AG20443 (cell line): ENCODE results near the gene BAIAP2.
"Not testable (repeated sequence)": the region's sequence is repeated elsewhere in the genome, so short reads cannot be mapped to it uniquely, and the experiment has no call there.

ENCODE experiments used
- DNase-seq: peaks from one replicate; pipeline ENCODE4 v3.0.0; 2012; ENCODE audit warnings: low spot score, mixed read lengths

BAIAP2 gene

DNA sequence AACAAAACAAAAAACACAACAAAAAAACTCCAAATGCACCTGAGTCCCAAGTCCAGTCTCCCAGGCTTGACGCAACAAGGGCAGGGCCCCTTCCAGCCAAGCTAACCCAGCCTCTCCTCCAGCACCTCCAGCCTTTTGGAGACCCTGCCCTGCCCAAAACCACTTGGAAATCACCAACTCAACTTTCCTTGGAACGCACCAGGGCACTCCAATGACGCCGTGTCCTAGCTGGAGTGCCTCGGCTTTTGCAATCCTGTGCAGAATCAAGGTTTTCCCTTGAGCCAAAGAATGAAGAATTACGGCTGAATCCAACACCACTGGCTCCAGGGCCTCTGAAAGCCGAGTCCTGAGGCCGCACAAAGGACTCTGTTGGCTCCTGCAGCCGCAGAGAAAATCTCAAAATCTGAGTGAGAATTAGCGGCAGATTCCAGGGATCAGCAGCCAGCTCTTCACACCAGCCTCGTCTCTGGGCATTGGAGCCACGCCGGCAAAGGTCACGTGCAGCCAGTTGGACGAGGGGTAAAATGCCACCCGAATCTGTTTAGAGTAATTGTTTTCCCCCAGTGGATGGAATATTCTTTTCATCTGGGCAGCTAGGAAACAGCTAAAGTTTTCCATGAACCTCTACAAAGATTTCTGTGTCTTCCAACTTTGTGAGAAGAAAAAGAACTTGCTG is 9.7 kb upstream of the BAIAP2 start:
- DNase-seq = no peak

DNA sequence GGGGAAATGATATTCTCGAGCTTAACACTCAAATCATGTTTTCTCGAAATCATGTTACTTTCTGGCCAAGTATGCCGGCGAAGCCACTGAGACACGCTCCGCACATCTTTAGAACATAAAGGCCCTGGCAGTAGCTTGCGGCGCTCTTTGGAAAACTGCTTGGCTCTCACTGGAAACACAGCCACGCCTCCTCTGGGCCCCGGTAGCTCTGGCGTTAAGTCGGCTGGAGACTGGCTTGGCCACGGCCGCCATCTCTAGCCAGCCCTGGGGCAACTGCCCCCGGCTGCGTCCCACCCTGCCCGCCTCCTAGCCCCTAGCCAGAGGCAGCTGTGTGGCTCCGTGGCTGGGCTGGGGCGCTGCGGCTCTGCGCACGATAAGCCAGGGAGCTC is 9.2 kb upstream of the BAIAP2 start:
- DNase-seq = peak; percentile 41

DNA sequence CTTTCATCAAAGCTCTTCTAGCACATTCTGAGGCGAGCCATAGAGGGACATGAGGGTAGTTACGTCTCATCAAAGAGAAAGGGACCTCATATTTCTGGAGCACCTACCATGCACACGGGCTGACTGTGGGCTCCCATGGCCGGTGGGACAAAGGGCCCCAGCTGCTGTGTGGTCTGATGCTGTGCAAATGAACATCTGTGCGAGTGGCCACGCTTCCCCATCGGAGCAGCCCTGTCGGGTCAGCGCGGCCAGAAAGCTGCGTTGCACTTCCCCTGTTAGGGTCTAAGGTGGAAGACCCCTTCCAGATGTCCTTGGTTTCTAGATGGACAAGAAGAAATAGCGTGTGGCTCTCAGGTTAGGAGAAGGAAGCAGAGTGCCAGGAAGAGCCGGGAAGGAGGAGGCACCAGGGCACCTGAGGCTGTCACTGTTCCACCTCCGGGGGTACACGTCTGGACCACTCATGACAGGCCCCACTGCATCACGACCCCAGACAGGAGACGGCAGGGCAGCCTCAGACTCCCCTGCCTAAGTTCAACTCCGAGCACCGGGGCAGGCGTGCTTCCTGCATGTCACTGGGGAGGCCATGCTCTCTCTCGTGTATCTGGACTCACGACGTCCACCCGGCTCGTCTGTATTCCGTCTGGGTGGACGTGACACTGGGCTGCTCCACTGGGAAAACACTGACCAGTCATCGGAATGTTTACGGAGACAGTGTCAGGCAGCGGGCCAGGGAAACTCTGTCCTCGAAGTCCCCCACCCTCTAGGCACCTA is 8.5 kb upstream of the BAIAP2 start:
- no peak for DNase-seq

DNA sequence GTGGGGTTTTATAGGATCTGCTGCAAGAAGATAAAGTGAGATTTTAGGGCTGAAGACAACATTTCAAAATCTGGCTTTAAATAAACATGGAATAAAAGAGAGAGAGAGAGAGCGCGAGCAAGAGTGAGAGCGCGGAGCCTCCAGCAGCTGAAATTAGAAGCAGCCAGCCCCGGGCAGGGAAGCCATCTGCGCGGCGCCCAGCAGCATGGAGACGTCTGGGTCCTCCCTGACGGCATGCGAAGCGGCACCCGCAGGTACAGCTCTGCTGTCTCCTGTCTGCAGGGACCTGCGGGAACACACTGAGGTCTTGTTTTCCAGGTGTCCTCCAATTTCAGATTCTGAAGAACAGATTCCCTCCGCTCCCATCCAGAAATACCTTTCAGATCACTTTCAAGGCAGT is 7.9 kb upstream of the BAIAP2 start:
- peak; percentile 37 for DNase-seq

DNA sequence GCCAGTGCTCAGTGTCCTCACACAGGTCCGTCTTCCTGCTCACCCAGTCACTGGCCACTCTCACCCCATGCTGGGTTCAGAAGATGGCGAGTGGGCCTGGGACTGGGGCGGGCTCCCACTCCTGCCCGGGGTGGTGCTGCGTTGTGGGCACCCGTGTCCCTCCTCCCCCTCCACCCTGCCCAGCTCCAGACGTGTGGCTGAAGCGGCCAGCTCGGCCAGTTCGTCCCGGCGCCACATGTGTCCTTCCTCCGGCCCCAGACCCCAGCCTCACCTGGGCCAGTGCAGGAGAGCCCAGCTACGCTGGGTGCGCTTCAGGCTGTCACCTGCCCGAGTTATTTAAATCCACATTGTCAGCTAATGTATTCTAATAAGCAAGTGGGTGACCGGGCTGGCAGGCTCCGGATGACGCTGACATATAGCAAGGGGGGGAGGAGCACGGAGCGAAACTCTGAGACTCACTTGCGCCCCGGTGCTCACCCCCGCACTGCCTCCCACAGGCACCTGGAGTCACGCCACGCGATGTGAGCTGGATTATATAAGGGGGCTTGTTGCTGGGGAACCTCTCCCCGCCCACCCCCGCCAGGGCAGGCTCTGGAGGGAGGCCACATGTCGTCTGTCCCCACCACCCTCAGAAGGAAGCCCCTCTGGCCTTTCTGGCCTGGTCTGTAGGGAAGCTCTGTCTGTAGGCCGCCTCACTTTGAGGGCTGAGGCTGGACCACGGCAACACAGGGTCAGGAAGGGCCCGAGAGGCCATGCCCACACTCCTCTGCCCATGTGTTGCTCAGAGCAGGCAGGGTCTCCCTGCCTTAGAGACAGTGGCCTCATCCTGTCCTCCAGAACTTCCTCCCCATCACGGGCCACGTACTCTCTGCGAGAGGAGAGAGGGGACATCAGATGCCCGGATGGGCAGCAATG is 7.1 kb upstream of the BAIAP2 start:
- DNase-seq = no peak

DNA sequence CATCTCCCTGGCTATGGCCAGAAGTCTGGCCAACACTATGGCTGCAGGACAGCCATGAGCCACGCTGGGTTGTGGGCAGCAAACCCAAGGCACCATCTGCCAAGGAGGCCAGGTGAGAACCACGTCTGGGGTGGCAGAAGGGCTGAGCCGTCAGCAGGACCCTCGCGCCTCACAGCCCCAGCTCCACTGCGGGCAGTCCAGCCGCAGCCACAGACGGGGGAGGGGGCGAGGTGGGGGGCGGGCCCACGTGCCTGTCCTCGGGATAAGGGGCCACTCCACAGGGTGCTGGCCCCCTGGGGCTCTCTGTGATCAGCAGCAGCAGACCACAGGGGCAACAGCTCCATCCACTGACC is 6.5 kb upstream of the BAIAP2 start:
- DNase-seq = no peak

DNA sequence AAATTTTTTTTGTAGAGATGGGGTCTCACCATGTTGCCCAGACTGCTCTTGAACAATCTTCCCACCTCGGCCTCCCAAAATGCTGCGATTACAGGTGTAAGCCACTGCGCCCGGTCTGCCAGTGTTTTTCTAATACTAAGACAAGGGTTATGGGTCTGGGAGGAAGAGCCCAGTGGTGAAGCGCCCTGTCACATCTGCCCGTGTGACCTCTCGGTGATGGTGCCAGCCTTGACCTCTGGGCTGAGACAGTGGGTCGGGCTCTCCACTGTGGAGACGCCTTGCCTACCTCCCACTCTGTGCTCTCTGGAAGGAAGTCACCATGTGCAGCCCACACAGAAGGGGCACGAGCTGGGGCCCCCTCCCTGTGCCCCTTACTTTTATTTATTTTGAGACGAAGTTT is 5.1 kb upstream of the BAIAP2 start:
- no peak for DNase-seq

DNA sequence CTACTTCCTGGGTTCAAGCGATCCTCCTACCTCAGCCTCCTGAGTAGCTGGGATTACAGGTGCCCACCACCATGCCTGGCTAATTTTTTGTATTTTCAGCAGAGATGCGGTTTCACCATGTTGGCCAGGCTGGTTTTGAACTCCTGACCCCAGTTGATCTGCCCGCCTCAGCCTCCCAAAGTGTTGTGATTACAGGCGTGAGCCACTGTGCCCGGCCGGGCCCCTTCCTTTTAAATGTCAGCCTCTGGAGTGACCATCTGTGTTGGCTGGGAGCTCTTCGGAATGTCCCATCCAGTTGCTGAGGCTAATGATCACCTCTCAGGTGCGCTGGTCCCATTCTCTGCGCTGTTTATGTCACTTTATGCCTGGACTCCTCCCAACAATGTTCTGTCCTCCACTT is 4.6 kb upstream of the BAIAP2 start:
- DNase-seq = not testable (repeated sequence)

DNA sequence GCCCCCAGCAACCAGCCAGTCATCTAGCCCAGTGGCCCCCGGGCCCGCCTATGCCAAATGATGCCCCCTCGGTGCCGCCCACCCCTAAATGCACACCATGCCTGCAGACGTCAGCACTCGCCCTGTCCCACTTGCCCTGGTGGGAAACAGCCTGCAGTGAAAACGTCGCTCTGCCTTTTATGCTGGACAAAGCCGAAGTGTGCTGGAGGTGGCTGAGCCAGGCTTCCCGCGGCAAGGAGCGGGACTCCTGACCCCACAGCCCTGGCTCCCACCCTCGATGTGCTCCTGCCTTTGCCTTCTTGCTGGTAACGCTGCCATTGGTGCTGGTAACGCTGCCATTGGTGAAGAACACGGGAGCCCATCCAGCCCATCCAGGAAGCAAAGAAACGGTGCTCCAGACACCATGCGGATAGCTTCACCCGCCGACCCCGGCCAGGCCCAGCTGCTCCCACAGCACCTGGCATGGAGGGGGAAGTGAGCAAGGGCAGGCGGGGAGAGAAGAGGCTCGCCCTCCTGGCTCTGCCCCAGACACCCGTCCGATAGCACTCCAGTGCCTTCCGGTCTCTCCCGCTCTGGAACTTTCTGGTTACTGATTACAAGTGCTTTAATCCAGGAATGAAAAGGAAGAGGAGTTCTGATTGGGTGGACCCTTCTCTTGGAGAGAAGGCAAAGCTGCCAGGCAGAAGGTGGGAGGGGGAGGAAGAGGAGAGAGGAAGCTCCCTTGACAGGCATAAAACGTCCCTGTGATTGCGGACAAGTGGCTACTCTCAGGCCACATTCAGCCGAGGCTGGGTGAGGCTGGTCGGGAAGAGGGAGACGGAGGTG is 4.0 kb upstream of the BAIAP2 start:
- DNase-seq = no peak

DNA sequence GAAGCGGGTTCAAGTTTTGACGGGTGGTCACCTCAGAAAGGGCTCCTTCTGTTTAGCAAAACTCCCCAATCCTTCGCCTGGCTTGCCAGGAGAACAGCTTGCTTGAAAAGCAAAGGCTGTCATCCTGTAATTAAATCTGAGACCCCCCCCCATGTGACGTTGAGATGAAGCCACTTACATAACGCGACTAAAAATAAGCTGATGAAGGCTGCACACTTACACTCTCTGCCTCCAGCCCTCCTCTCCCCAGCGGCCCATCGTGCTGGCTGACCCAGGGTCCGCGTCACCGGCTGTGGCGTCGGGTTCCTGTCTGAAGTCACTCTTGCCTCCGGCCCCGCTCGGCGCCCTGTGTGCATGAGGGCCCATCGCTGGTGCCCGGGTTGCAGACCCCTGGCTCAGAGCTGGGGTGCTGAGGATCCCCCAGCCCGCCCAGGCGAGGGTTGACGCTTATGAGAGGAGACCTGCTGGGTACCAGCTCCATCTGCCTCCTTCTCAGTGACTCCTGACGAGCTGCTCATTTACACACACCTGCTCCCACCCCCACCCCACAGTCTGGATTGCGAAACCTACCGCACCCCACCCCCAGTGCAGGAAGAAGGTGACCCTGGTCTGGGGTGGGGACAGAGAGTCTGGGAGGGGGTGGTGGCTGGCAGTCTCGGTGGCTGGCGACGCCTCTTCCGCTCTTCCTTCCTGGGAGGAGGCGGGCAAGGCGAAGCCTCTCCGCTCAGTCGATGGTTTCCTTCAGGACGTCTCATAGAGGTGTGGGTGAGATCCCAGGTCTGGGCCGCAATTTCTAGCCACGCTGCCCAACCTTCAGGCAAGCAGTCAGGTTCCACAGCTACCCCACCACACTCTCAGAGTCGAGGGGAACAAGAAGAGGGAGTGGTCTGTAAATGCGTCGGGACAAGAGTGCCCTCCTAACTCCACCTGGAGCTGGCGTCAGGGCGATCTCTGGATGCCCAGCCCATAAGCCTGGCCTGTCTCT is 3.1 kb upstream of the BAIAP2 start:
- DNase-seq = no peak

DNA sequence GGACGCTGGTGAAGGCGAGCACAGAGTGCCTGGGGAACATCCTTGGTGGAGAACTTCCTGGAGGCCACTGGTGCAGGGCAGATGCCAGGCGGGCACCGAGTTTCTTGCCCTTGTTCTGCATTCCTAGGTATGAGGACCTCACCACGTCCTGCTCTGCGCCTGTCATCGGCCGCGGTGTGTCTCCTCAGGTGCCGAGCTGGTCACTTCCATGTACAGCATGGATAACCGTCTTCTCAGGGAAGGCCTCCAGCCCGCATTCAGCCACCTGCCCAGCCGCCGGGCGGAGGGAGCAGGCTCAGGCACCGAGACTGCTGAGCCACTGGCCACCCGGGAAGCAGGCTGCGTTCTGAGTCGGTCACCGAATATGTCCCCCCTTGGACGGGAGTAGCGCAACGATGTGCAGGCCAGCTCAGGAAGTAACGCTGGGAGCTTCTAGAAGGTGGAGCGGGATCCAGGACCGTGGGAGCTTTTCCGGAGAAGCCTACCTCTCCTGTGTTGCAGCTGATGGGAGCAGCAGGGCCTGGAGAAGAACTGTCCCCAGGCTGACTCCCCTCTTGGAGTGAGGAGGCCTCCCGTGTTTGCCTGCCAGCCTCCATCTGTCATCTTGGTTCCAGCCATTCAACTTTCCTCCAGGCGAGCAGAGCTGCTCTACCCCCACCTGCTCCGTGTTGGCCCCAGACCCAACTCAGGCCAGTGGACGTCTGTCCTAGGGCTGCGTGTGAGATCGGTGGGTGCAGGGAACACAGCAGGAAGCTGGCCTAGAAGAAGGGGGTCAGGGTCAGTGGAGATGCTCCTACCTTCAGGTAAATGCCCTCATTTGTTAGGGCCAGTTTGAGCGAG is 2.1 kb upstream of the BAIAP2 start:
- DNase-seq = no peak

DNA sequence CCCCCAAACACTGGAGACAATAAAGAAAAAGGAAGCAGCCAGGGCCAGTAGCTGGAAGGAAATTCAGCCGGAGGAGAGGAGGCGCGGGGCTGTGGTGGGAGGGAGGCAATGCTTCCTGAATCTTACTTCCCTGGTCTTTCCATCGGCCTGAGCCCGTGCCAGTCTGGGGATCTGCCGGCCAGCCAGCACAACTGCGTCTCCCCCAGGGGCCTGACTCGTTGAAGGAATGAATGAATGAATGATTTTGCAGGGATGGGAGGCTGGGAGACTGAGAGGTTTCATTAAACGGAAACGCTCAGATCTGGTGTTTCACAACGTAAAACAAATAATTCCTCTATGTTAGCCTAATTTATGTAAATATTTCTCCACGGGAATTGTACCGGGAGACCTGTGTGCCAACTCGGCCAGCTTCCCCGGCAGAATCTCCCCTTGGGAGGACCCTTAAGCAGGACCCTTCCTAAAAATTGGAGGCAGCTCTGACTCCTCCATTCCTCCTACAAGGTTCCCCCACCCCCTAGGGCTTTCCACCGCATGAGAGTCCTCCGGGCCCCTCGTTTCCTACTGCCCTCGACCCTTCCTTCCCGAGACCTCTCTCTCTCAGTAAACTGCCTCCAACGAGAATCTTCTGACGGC is 1.3 kb upstream of the BAIAP2 start:
- no peak for DNase-seq

DNA sequence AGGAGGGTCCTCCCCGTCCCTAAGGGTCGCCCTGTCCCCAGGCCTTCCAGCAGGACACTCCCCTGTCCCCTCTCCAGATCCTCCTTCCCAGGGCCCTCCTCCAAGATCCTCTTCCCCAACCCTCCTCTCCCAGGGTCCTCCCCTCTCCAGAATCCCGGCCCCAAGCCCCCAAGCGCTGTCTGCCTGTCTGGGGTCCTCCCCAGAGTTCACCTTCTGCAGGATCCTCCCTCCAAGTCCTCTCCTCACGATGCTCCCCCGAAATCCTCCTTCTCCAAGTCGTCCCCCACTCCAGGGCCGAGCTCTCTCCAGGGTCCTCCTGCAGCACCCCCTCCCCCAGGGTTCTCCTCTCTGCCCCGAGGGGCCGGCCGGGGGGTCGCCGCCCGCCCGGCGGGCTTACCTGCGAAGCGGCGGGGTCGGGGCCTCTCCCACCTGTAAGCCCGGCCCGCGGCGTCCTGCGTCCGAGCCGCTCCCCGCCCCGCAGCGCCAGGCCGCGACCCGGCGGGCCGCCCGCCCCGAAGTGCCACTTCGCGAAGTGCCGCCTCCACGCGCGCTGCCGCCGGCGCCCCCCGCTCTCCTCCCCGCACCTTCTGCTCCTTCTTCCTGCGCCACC is 678 bp upstream of the BAIAP2 start:
- no peak for DNase-seq

DNA sequence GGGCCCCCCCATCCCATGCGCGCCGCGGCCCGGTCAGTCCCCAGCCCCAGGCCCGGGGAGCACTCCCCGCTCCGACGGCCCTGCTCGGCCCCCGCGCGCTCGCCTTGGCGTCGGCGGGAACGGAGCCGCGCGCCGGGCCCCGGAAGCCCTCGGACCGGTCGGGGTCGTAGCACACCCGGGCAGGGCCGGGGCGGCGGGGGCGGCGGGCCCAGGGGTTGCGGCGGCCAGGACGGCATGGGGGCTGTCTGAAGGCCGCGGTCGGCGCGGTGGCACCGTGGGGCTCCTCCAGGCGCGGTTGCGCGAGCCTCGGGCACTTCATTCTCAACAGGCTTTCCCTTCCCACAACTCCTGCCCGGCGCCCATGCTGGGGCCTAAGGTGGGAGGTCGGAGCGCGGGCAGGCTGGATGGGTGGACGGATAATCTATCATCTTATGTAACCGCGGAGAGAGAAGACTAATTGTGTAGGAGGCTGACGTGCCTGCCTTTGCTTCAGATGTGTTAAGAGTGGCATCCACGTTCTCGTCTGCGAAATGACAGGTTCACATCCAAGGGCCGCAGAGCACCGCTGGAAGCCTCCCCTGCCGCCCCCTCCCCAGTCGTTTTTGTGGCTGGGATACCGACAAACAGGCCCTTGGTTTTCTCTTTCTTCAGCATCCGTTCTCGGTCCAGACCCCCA is 708 bp downstream of the BAIAP2 start:
- peak; percentile 32 for DNase-seq

DNA sequence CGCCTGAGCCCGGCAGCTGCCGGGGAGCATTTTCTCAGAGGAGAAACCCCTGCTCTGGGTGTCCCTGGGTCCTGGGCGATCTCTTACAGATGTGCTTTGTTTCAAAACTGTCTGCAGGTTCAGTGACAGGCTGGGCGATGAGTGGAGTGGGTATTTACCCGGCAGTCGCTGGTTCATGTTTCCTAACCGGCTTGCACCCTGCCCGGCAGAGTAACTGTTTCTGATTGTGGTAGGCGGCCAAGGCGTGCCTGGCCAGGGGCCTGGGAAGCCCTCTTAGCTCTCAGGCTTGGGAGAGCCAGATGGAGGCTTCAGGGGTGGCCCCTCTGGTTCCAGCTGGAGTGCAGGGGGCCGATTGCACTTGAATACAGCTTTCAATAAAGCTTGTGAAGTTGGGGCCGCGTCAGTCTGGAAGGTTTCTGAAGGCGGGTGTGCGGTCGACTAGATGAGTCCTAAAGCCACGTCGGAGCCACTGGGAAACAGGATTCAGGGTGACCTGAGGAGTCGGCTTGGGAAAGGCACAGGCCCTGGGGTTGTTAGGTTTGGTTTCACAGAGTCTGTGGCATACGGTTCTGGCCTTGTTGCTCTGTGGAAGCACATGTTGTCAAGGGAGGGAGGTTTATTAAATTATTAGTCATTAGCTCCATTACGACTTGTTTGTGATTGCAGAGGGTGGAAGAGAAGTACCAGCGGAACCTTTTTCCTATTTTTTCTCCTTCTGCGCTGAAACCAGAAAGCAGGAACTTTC is 1.4 kb downstream of the BAIAP2 start:
- DNase-seq = no peak

DNA sequence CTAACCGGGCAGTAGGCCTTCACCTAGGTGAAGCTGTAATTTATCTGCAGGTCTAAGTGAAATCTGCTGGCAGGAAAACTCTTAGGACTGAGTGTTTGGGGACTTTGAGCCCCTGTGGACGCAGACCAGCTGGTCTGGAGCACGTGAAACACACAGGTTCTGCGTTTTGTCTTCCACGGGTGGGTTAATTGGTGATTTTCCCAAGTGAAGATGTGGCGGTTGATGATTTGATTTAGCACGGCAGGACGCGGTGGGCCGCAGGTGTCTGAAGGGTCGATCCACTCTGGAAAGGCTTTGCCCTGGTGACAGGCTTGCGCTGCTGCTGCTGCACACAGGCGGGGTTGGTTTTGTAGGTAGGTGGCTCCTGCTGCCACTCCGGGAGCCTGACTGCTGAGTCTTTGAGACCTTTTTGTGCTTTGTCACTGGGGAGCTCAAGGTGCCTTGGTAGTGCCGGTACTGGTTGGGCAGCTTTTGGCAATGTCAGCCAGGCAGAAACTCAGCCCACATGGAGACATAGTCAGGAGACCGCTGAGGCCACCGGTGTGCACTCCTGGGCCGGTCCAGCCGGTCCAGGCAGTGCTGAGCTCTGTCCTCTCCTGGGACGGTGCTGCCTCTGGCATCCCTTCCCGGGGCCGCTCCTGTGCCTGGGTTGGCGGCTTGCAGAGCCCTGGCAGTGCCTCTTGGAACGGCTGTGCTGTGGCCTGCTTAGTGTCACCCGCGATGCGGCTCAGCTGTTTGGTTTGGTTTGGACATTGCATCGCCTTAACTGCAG is 2.3 kb downstream of the BAIAP2 start:
- no peak for DNase-seq
